MM.1S (cell line): ENCODE results near the gene CACNA1C.

ENCODE experiments used
- DNase-seq: peaks from one replicate; pipeline ENCODE4 v3.0.0-alpha.2; 2015
- H2AFZ ChIP-seq: fragments of 300-600 bp; sonication (generic); 2 replicates; pipeline ENCODE4 v1.6.0; 2016; ENCODE audit warnings: antibody characterized with exemption, low read length
- H3F3A ChIP-seq: fragments of 300-600 bp; sonication (generic); 2 replicates; pipeline ENCODE4 v1.6.1; 2016; ENCODE audit warnings: mild to moderate bottlenecking, antibody characterized with exemption, low read length, moderate library complexity, mixed read lengths; ENCODE audit not compliant: insufficient read depth
- H3K27ac ChIP-seq: fragments of 300-600 bp; sonication (generic); 2 replicates; pipeline ENCODE4 v1.5.1; 2016; ENCODE audit warnings: mild to moderate bottlenecking, low read length
- H3K27me3 ChIP-seq: fragments of 300-600 bp; sonication (generic); replicated peaks from 2 replicates; pipeline ENCODE4 v1.6.0; 2016; ENCODE audit warnings: low read length; ENCODE audit not compliant: insufficient read depth
- H3K36me3 ChIP-seq: fragments of 300-600 bp; sonication (generic); replicated peaks from 2 replicates; pipeline ENCODE4 v1.6.1; 2016; ENCODE audit warnings: mild to moderate bottlenecking, low read length, mixed read lengths; ENCODE audit not compliant: insufficient read depth
- H3K4me1 ChIP-seq: fragments of 300-600 bp; sonication (generic); 2 replicates; pipeline ENCODE4 v1.6.1; 2016; ENCODE audit warnings: low read length, mixed read lengths
- H3K4me2 ChIP-seq: fragments of 300-600 bp; sonication (generic); 2 replicates; pipeline ENCODE4 v1.6.0; 2016; ENCODE audit warnings: low read depth, low read length
- H3K4me3 ChIP-seq: fragments of 300-600 bp; sonication (generic); 2 replicates; pipeline ENCODE4 v1.5.1; 2016; ENCODE audit warnings: low read length, mixed read lengths
- H3K79me2 ChIP-seq: fragments of 300-600 bp; sonication (generic); 2 replicates; pipeline ENCODE4 v1.6.1; 2016; ENCODE audit warnings: mixed run types, low read length, mixed read lengths
- H3K9ac ChIP-seq: fragments of 300-600 bp; sonication (generic); 2 replicates; pipeline ENCODE4 v1.6.1; 2016; ENCODE audit warnings: low read length, mixed read lengths
- H3K9me2 ChIP-seq: fragments of 300-600 bp; sonication (generic); replicated peaks from 2 replicates; pipeline ENCODE4 v1.6.1; 2016; ENCODE audit warnings: mild to moderate bottlenecking, low read length, mixed read lengths; ENCODE audit not compliant: insufficient read depth
- H3K9me3 ChIP-seq: fragments of 300-600 bp; sonication (generic); replicated peaks from 2 replicates; pipeline ENCODE4 v1.6.1; 2016; ENCODE audit warnings: mild to moderate bottlenecking, low read length, mixed read lengths; ENCODE audit not compliant: insufficient read depth
- H4K20me1 ChIP-seq: fragments of 300-600 bp; sonication (generic); 2 replicates; pipeline ENCODE4 v1.6.1; 2016; ENCODE audit warnings: mild to moderate bottlenecking, low read length, moderate library complexity, mixed read lengths; ENCODE audit not compliant: insufficient read depth
- EZH2 ChIP-seq: fragments of 300-600 bp; sonication (generic); optimal IDR thresholded peaks from 2 replicates; pipeline ENCODE3; 2017; ENCODE audit warnings: low read depth, mild to moderate bottlenecking, antibody characterized with exemption, low read length, mixed read lengths
- EZH2phosphoT487 ChIP-seq: fragments of 300-600 bp; sonication (generic); IDR thresholded peaks from 2 replicates; pipeline ENCODE4 v1.6.1; 2018; ENCODE audit warnings: antibody characterized with exemption, low read length
- TF ChIP-seq, protein P1 (sequence below): fragments of 300-600 bp; sonication (generic); IDR thresholded peaks from 2 replicates; pipeline ENCODE4 v1.5.1; 2016; ENCODE audit warnings: antibody characterized with exemption, low read length, mixed read lengths

Gene CACNA1C

DNA sequence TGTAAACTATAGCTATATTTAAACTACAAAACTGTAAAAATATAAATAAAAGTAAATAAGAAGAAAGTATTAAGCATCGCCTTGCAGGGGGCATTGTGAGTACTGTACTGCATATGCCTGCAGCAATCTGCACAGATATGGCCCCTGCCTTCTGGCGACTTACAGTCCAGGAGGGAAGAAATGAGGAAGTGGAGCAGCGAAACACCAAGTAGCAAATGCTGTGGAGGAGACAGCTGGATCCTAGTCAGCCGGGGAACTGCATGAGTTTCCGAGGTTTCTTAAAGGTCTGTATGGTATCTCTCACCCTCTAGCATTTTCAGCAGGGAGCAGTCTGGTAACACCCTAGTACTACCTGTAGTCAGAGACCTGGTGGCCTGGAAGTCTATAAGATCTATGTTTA lies 256.9 kb downstream of the CACNA1C start:
- Histone ChIP-seq H3K4me2 (no peak overlapping the region), H3K36me3 (no peaks in the 10 kb centered on the region), H3K9ac (no peak overlapping the region), H2AFZ (no peak overlapping the region), H3K9me2 (no peaks in the 10 kb centered on the region; the same call in 1 of the 2 replicates), H3K79me2 (no peaks in the 10 kb centered on the region), H3K27ac (no peak overlapping the region), H3K27me3 (no peaks in the 10 kb centered on the region), H3K4me3 (no peak overlapping the region), H3K4me1 (peaks cover 5% of the 10 kb centered on the region; the same call in 1 of the 2 replicates), H4K20me1 (no peaks in the 10 kb centered on the region), H3F3A (no peaks in the 10 kb centered on the region), H3K9me3 (no peaks in the 10 kb centered on the region)
- TF ChIP-seq EZH2phosphoT487, result no peak
- TF ChIP-seq, protein P1, sequence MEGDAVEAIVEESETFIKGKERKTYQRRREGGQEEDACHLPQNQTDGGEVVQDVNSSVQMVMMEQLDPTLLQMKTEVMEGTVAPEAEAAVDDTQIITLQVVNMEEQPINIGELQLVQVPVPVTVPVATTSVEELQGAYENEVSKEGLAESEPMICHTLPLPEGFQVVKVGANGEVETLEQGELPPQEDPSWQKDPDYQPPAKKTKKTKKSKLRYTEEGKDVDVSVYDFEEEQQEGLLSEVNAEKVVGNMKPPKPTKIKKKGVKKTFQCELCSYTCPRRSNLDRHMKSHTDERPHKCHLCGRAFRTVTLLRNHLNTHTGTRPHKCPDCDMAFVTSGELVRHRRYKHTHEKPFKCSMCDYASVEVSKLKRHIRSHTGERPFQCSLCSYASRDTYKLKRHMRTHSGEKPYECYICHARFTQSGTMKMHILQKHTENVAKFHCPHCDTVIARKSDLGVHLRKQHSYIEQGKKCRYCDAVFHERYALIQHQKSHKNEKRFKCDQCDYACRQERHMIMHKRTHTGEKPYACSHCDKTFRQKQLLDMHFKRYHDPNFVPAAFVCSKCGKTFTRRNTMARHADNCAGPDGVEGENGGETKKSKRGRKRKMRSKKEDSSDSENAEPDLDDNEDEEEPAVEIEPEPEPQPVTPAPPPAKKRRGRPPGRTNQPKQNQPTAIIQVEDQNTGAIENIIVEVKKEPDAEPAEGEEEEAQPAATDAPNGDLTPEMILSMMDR, result no peak
- TF ChIP-seq EZH2, result no peak
- DNase-seq, result no peak

DNA sequence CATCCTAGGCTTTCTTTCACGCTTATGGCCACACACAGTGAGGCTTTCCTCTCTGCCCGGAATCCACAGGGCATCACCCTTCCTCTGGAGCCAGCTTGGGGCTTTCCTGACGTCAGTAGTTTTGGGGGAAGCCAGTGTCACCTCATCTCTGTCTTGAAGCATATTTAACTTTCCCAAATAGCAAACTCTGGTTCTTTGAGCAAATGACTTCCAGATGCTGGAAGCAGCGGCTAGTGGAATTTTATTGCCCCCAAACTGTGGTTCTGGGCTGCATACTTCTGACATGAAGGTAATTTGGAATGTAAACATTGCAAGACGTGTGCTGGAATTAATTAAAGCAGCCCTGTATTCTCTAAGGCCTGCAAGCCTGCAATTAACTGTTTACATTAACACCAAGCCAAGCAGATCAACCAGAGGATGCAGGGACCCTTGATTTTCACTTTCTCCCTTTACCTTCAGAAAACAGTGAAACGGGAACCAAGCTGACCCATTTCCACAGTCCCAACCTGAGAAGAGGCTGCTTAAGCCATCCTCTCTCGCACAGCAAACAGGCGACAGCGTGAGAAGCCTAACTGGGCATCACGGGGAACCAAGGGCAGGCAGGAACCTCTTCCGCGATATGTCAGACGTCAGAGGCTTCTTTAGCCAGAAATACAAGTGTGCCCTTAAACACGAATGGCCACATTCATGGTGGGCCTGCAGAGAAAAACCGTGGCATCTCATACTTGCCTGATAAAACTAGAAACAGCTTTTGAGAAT lies 258.4 kb downstream of the CACNA1C start:
- H3K9me3 ChIP-seq, result no peaks in the 10 kb centered on the region
- H3K9ac ChIP-seq, result no peak overlapping the region
- no peak overlapping the region for H3K4me2 ChIP-seq
- no peaks in the 10 kb centered on the region for H4K20me1 ChIP-seq
- H3K4me3 ChIP-seq, result no peak overlapping the region
- no peak for DNase-seq
- TF ChIP-seq EZH2 (no peak), EZH2phosphoT487 (no peak)
- TF ChIP-seq, protein P1, result no peak
- H3K4me1 ChIP-seq, result no peaks in the 10 kb centered on the region
- no peaks in the 10 kb centered on the region; the same call in 1 of the 2 replicates for H3K9me2 ChIP-seq
- no peak overlapping the region for H3K27ac ChIP-seq
- H3K27me3 ChIP-seq, result no peaks in the 10 kb centered on the region
- H3K79me2 ChIP-seq, result no peaks in the 10 kb centered on the region
- no peaks in the 10 kb centered on the region for H3K36me3 ChIP-seq
- no peaks in the 10 kb centered on the region for H3F3A ChIP-seq
- no peak overlapping the region for H2AFZ ChIP-seq

DNA sequence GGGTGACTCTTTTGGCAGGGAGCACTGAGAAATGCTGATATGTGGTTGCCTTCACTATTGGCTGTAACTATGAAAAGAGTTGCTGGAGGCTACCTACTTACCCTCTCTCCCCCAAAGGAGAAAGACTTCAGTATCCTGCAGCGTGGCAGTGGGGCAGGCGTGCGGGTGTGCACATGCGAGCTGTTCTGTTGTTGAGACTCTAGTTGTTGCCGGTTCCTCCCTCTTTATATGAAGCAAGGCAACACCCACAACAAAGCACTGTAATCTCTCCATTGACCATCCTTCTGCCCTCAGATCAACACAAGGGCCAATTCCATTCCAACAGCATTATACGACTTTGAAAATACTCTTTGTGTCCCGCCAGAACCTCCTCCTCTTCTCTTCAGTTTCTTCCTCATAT lies 259.4 kb downstream of the CACNA1C start:
- no peaks in the 10 kb centered on the region for H3K27me3 ChIP-seq
- no peak overlapping the region for H2AFZ ChIP-seq
- TF ChIP-seq, protein P1, result no peak
- H3K4me2 ChIP-seq, result no peak overlapping the region
- no peaks in the 10 kb centered on the region for H3K36me3 ChIP-seq
- no peak overlapping the region for H3K4me3 ChIP-seq
- H3K27ac ChIP-seq, result no peak overlapping the region
- H3K9me2 ChIP-seq, result no peaks in the 10 kb centered on the region; the same call in 1 of the 2 replicates
- no peak for DNase-seq
- no peaks in the 10 kb centered on the region for H3F3A ChIP-seq
- H3K9ac ChIP-seq, result no peak overlapping the region
- no peaks in the 10 kb centered on the region for H3K9me3 ChIP-seq
- no peaks in the 10 kb centered on the region for H3K4me1 ChIP-seq
- no peaks in the 10 kb centered on the region for H4K20me1 ChIP-seq
- no peaks in the 10 kb centered on the region for H3K79me2 ChIP-seq
